ENCODE measurements around the gene BCO1. TPM values are rescaled to one million over a fixed set of nuclear protein-coding genes. Genes with fewer than 3 reads are reported as not detected.

BCO1 gene
- total RNA-seq, 1 experiment from 2014 or later: not detected

DNA sequence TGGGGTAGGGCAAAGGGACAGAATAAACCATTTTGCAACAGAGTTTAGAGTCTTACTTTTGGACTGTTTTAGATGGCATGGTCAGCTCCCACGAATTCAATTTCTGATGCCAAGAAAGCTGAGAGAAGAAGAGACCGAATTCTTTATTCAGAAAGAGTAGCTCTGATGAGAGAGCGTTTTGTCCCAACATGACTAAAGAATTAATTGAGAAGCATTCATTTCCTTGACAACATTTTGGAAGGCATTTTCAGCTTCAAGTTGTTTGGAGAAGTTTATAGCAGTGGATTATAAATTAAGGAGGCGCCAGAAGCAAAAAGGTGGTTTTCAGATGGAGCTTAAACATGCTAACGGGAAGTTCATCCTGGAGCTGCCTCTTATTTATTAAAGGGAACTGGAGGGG lies 88.5 kb downstream of the BCO1 start:
- Mint-ChIP-seq H3K27me3 (ENCODE audit: insufficient read depth, unreplicated experiment) (no peaks in the 10 kb centered on the region), H3K4me3 (ENCODE audit: unreplicated experiment) (no peak overlapping the region), H3K9me3 (ENCODE audit: unreplicated experiment) (no peaks in the 10 kb centered on the region), H3K27ac (ENCODE audit: low read depth, unreplicated experiment) (no peak overlapping the region), H3K4me1 (ENCODE audit: insufficient read depth, unreplicated experiment) (peaks cover 48% of the 10 kb centered on the region), H3K36me3 (ENCODE audit: insufficient read depth, unreplicated experiment) (peaks cover 9% of the 10 kb centered on the region)
- POLR2A ChIA-PET: interaction anchor here (0.7 to 2.3 kb wide), 10 partner anchors 8 to 291 kb away, joined by 3 to 35 read pairs (median 4); partner anchors contain the start of genes ATMIN and GAN
- CTCF ChIA-PET: interaction anchor here (0.9 to 1.7 kb wide), 8 partner anchors 8 to 122 kb away, joined by 3 to 8 read pairs (median 6); no protein-coding TSS in a partner anchor
- no peak for DNase-seq (ENCODE audit: unreplicated experiment)
- intact Hi-C loops (cut with micrococcal nuclease): no loop called here
- no TSS peak for BruUV-seq (replicated peaks)
- TF ChIP-seq, protein P1, sequence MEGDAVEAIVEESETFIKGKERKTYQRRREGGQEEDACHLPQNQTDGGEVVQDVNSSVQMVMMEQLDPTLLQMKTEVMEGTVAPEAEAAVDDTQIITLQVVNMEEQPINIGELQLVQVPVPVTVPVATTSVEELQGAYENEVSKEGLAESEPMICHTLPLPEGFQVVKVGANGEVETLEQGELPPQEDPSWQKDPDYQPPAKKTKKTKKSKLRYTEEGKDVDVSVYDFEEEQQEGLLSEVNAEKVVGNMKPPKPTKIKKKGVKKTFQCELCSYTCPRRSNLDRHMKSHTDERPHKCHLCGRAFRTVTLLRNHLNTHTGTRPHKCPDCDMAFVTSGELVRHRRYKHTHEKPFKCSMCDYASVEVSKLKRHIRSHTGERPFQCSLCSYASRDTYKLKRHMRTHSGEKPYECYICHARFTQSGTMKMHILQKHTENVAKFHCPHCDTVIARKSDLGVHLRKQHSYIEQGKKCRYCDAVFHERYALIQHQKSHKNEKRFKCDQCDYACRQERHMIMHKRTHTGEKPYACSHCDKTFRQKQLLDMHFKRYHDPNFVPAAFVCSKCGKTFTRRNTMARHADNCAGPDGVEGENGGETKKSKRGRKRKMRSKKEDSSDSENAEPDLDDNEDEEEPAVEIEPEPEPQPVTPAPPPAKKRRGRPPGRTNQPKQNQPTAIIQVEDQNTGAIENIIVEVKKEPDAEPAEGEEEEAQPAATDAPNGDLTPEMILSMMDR (IDR thresholded peaks at IDR 0.05; ENCODE audit: unreplicated experiment): no peak

DNA sequence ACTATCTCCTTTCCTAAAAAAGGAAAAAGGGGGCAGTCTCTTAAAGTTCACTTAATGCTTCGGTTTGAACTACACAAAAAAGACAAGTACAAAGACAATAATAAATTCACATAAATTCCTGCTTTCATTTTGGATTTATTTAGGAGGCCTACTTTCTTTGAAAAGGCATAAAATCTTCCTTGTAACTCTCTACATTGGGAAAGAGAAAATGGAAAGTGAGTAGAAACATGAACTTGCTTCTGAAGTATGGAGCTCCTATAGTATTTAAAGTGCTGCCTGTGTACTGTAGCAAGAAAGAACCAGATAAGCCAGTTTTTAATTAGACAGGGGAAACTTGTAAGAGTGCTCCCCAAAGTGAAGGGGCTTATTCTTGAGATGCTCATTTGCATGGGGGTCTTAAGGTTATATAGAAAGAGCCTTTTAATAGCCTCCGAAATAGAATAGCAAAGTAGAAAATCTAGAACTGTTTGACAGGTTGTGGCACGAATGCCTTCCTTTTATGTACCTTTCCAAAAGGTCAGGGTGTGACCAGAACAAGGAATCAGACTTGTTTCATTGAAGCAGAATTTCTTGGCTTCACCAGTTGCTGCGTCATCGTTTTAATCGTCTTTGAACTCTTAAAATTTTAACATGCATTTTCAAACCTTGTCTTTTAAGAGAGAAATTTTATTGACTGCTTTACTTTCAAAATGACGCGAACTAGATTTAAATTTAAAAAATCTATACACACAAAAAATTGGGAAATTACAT lies 89.1 kb downstream of the BCO1 start:
- DNase-seq (ENCODE audit: unreplicated experiment): peak; percentile 42
- POLR2A ChIA-PET: interaction anchor here (0.7 to 2.3 kb wide), 14 partner anchors 9 to 292 kb away, joined by 3 to 35 read pairs (median 4); partner anchors contain the start of genes ATMIN and GAN
- H3K4me3 Mint-ChIP-seq (ENCODE audit: unreplicated experiment): no peak overlapping the region

DNA sequence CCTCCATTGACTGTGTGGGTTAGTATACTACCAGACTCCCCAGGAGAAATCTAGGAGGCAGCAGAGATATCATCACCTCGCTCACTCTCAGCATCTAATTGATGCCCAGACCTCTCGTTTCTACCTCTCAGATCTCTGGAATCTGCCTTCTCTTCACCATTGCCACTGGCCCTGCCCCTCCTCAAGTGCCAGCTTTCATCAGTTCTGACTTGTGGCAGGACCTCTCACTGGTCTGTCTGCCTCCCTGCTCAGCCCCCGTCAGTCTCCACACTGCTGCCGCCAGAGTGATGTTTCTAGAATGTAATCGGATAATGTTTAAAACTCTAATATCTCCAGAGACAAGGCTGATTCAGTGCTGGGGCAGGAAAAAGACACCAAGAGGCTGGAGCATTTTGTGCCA lies 91.5 kb downstream of the BCO1 start:
- no peak overlapping the region for H3K4me3 Mint-ChIP-seq (ENCODE audit: unreplicated experiment)
- intact Hi-C loops (cut with micrococcal nuclease): no loop called here
- no peak for DNase-seq (ENCODE audit: unreplicated experiment)
- peaks cover 43% of the 10 kb centered on the region for H3K4me1 Mint-ChIP-seq (ENCODE audit: insufficient read depth, unreplicated experiment)
- peaks cover 14% of the 10 kb centered on the region for H3K36me3 Mint-ChIP-seq (ENCODE audit: insufficient read depth, unreplicated experiment)
- no peaks in the 10 kb centered on the region for H3K27me3 Mint-ChIP-seq (ENCODE audit: insufficient read depth, unreplicated experiment)
- no peak overlapping the region for H3K27ac Mint-ChIP-seq (ENCODE audit: low read depth, unreplicated experiment)
- TF ChIP-seq, protein P1 (IDR thresholded peaks at IDR 0.05; ENCODE audit: unreplicated experiment): no peak
- H3K9me3 Mint-ChIP-seq (ENCODE audit: unreplicated experiment): no peaks in the 10 kb centered on the region
- CTCF ChIA-PET: interaction anchor here (0.6 to 0.8 kb wide), 2 partner anchors 10 to 25 kb away, joined by 3 read pairs; no protein-coding TSS in a partner anchor
- POLR2A ChIA-PET: interaction anchor here (0.8 kb wide), 1 partner anchor 11 kb away, joined by 3 read pairs; no protein-coding TSS in a partner anchor
- no TSS peak for BruUV-seq (replicated peaks)

More for the DNA sequence above, 89.1 kb downstream of the BCO1 start:
- Mint-ChIP-seq H3K9me3 (ENCODE audit: unreplicated experiment) (no peaks in the 10 kb centered on the region), H3K4me1 (ENCODE audit: insufficient read depth, unreplicated experiment) (peaks cover 48% of the 10 kb centered on the region), H3K27ac (ENCODE audit: low read depth, unreplicated experiment) (peak overlapping the region; percentile 47), H3K27me3 (ENCODE audit: insufficient read depth, unreplicated experiment) (no peaks in the 10 kb centered on the region), H3K36me3 (ENCODE audit: insufficient read depth, unreplicated experiment) (peaks cover 9% of the 10 kb centered on the region)
- TF ChIP-seq, protein P1 (IDR thresholded peaks at IDR 0.05; ENCODE audit: unreplicated experiment): no peak
- BruUV-seq (replicated peaks): no TSS peak
- CTCF ChIA-PET: interaction anchor here (0.9 to 1.7 kb wide), 8 partner anchors 8 to 123 kb away, joined by 3 to 8 read pairs (median 6); no protein-coding TSS in a partner anchor
- intact Hi-C loops (cut with micrococcal nuclease): no loop called here

DNA sequence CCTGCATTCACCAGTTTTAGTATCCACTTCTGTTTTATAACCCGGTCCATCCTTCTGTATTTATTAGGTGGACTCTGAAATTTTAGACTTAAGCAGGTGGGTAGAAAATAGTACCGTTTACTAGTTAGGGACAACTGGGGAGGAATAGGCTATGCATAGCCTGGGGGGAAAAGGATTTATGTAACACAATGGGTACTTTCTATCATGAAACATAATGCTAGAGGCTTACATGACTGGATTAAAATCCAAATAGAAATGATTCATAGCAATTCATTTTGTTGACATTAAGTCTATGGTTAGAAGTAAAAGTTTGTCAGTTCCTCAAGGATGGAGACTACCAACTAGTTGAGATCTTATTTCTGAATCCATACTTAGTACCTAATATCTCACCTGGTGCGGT lies 94.9 kb downstream of the BCO1 start:
- POLR2A ChIA-PET: no interaction called here
- no peak for DNase-seq (ENCODE audit: unreplicated experiment)
- CTCF ChIA-PET: no interaction called here
- Mint-ChIP-seq H3K9me3 (ENCODE audit: unreplicated experiment) (no peaks in the 10 kb centered on the region), H3K4me1 (ENCODE audit: insufficient read depth, unreplicated experiment) (peaks cover 24% of the 10 kb centered on the region), H3K27ac (ENCODE audit: low read depth, unreplicated experiment) (no peak overlapping the region), H3K36me3 (ENCODE audit: insufficient read depth, unreplicated experiment) (peaks cover 7% of the 10 kb centered on the region), H3K4me3 (ENCODE audit: unreplicated experiment) (no peak overlapping the region), H3K27me3 (ENCODE audit: insufficient read depth, unreplicated experiment) (no peaks in the 10 kb centered on the region)
- TF ChIP-seq, protein P1 (IDR thresholded peaks at IDR 0.05; ENCODE audit: unreplicated experiment): no peak
- intact Hi-C loops (cut with micrococcal nuclease): no loop called here
- BruUV-seq (replicated peaks): no TSS peak
